Fibroblast of lung (primary cell): ENCODE data around the gene MPC1L. TPM values are rescaled to one million over a fixed set of nuclear protein-coding genes. Genes with fewer than 3 reads are reported as not detected.
A peak's percentile ranks its signal among the peaks of the same experiment; 100 is the strongest.

Experiments
- DNase-seq, 2 donors: peaks; one replicate each; pipeline versions ENCODE4 v3.0.0 to v3.0.0-alpha.2; 2010; ENCODE audit warnings: low read depth in 2 of 2
- H2AFZ ChIP-seq: 2 replicates; pipeline ENCODE4 v1.5.1; 2012; ENCODE audit warnings: low read length, control low read depth, inconsistent platforms
- H3K27ac ChIP-seq: 2 replicates; pipeline ENCODE4 v1.5.1; 2011; ENCODE audit warnings: low read length, control low read depth; ENCODE audit not compliant: insufficient read depth
- H3K27me3 ChIP-seq: 2 replicates; pipeline ENCODE4 v1.5.1; 2011; ENCODE audit warnings: mild to moderate bottlenecking, low read length; ENCODE audit not compliant: control insufficient read depth, insufficient read depth
- H3K36me3 ChIP-seq: 2 replicates; pipeline ENCODE4 v1.5.1; 2011; ENCODE audit warnings: low read length; ENCODE audit not compliant: control insufficient read depth, insufficient read depth
- H3K4me1 ChIP-seq: 2 replicates; pipeline ENCODE4 v1.5.1; 2011; ENCODE audit warnings: low read length; ENCODE audit not compliant: control insufficient read depth, insufficient read depth; ENCODE audit errors: extremely low read depth
- H3K4me2 ChIP-seq: 2 replicates; pipeline ENCODE4 v1.5.1; 2011; ENCODE audit warnings: low read length, control low read depth; ENCODE audit not compliant: insufficient read depth; ENCODE audit errors: extremely low read depth
- H3K4me3 ChIP-seq, 4 experiments: fragments of 200-600 bp in 1 of 4; sonication (generic) in 1 of 4; replicated peaks in 1 of 4; 2 replicates each; pipeline ENCODE4 v1.5.1; 2011 to 2016; ENCODE audit warnings: low read length in 4 of 4, low read depth in 3 of 4, mild to moderate bottlenecking in 3 of 4, control low read depth in 2 of 4, inconsistent platforms in 1 of 4, mixed read lengths in 1 of 4; ENCODE audit not compliant: insufficient read depth in 1 of 4; ENCODE audit errors: control extremely low read depth in 1 of 4
- H3K79me2 ChIP-seq: 2 replicates; pipeline ENCODE4 v1.5.1; 2012; ENCODE audit warnings: mild to moderate bottlenecking, low read length, inconsistent platforms; ENCODE audit not compliant: control insufficient read depth, insufficient read depth
- H3K9ac ChIP-seq: 2 replicates; pipeline ENCODE4 v1.5.1; 2011; ENCODE audit warnings: mild to moderate bottlenecking, low read length, control low read depth; ENCODE audit not compliant: insufficient read depth
- H3K9me3 ChIP-seq: 2 replicates; pipeline ENCODE4 v1.5.1; 2012; ENCODE audit warnings: low read depth, low read length; ENCODE audit not compliant: control insufficient read depth, insufficient read depth
- H4K20me1 ChIP-seq: 2 replicates; pipeline ENCODE4 v1.5.1; 2011; ENCODE audit warnings: low read length; ENCODE audit not compliant: control insufficient read depth, insufficient read depth; ENCODE audit errors: extremely low read depth
- EZH2 ChIP-seq: IDR thresholded peaks from 2 replicates; pipeline ENCODE4 v1.5.1; 2012; ENCODE audit warnings: low read length, control low read depth, mild to moderate bottlenecking; ENCODE audit errors: missing control alignments
- polyA plus RNA-seq, 2 donors: library from polyadenylated mRNA; depleted of rRNA in 1 of 2; stranded (reverse) in 1 of 2; unstranded in 1 of 2; fragments of >200 nt; gene quantifications; 2 replicates each; pipeline ENCODE4 v1.2.1, GENCODE V29; 2011 to 2012; ENCODE audit warnings: missing spikeins in 1 of 2
- total RNA-seq: library from RNA; depleted of rRNA; stranded (reverse); fragments of >200 nt; gene quantifications from 2 replicates; pipeline ENCODE4 v1.2.1, GENCODE V29; 2014
- TF ChIP-seq, protein P1 (sequence below), 2 donors: IDR thresholded peaks in 1 of 2; conservative IDR thresholded peaks in 1 of 2; 1 replicate in 1 of 2; 2 replicates in 1 of 2; pipeline ENCODE4 v1.5.1; 2011 to 2012; ENCODE audit warnings: low read length in 2 of 2, control low read depth in 1 of 2, inconsistent platforms in 1 of 2, low read depth in 1 of 2, mild to moderate bottlenecking in 1 of 2

MPC1L gene
- total and polyA plus RNA-seq, 2 donors (not counting 1 experiment from before 2014, with no cell fraction given) = not detected

DNA sequence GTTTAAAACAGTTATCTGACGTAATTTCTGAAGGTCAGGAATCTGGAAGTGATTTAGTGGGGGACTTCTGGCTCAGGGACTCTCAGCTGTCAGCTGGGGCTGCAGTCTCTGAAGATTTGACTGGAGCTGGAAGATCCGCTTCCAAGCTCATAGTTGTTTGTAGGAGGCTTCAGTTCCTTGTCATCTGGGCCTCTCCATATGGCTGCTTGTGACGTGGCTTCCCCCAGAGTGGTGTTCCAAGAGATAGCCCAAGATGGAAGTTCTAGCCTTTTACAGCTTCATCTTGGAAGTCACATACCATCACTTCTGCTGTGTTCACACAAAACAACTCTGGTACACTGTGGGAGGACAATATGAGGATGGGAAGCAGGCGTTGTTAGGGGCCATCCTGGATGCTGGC lies 2.1 kb downstream of the MPC1L start:
- Histone ChIP-seq H3K4me2 (no peak overlapping the region), H3K9ac (no peak overlapping the region), H3K9me3 (no peaks in the 10 kb centered on the region), H2AFZ (no peak overlapping the region), H3K27me3 (no peaks in the 10 kb centered on the region), H3K4me3 (no peak overlapping the region), H3K36me3 (no peaks in the 10 kb centered on the region), H4K20me1 (no peaks in the 10 kb centered on the region), H3K79me2 (no peaks in the 10 kb centered on the region), H3K4me1 (no peaks in the 10 kb centered on the region), H3K27ac (no peak overlapping the region)
- TF ChIP-seq EZH2 = no peak
- TF ChIP-seq, protein P1, sequence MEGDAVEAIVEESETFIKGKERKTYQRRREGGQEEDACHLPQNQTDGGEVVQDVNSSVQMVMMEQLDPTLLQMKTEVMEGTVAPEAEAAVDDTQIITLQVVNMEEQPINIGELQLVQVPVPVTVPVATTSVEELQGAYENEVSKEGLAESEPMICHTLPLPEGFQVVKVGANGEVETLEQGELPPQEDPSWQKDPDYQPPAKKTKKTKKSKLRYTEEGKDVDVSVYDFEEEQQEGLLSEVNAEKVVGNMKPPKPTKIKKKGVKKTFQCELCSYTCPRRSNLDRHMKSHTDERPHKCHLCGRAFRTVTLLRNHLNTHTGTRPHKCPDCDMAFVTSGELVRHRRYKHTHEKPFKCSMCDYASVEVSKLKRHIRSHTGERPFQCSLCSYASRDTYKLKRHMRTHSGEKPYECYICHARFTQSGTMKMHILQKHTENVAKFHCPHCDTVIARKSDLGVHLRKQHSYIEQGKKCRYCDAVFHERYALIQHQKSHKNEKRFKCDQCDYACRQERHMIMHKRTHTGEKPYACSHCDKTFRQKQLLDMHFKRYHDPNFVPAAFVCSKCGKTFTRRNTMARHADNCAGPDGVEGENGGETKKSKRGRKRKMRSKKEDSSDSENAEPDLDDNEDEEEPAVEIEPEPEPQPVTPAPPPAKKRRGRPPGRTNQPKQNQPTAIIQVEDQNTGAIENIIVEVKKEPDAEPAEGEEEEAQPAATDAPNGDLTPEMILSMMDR (conservative IDR thresholded peaks at IDR 0.05 in 1 of 2, IDR thresholded peaks at IDR 0.05 in 1 of 2; ENCODE audit: low read depth in 1 of 2, low read length in 2 of 2) = no peak
- DNase-seq = no peak

DNA sequence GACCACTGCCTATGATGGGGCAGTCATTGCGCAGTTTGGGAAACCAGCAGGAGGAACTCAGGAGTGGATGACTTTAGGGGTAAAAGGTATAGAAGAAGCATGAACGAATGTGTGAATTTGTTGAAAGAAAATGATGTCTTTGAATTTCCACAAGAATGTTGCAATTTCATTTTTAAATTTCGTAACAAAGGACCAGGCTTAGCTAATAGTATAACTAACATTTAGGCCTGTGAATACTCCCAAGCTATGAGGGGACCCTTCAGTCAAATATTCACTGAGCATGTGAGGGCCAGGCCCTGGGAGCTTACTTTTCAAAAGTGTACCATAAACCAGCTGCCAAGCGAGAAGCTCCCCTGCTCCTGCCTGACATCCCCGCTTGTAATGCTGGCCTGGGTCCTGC lies 5.3 kb downstream of the MPC1L start:
- no peak overlapping the region for H3K9ac ChIP-seq
- H3K79me2 ChIP-seq = no peaks in the 10 kb centered on the region
- no peaks in the 10 kb centered on the region for H3K4me1 ChIP-seq
- H3K4me2 ChIP-seq = no peak overlapping the region
- DNase-seq = peak in 1 of 2 donors; percentile 21
- no peaks in the 10 kb centered on the region for H3K27me3 ChIP-seq
- no peak overlapping the region for H3K27ac ChIP-seq
- no peaks in the 10 kb centered on the region for H3K9me3 ChIP-seq
- TF ChIP-seq, protein P1 (conservative IDR thresholded peaks at IDR 0.05 in 1 of 2, IDR thresholded peaks at IDR 0.05 in 1 of 2; ENCODE audit: low read depth in 1 of 2, low read length in 2 of 2) = no peak
- TF ChIP-seq EZH2 = no peak
- H3K36me3 ChIP-seq = peaks cover 2% of the 10 kb centered on the region
- no peak overlapping the region for H3K4me3 ChIP-seq
- H2AFZ ChIP-seq = no peak overlapping the region
- no peaks in the 10 kb centered on the region for H4K20me1 ChIP-seq

DNA sequence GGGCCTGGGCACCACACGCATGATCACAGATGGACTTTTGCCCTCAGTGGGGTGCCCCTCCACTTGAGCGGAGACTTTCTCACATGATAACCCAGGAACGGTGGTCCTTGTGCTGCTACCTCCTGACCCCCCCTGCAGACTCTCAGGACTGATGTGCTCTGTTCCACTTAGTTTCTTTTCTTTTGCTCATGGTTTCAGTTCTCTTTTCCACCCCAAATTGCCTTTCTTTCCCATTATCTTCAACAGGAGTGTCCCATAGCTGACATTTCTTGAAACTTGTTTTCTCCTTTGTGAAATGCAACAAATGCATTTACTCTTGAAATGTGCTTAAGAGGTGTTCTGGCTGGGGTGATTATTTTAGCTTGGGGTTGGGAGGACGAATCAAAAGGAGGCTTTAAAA lies 9.0 kb downstream of the MPC1L start:
- Histone ChIP-seq H3K36me3 (peaks cover 2% of the 10 kb centered on the region), H3K4me1 (no peaks in the 10 kb centered on the region), H3K9ac (no peak overlapping the region), H2AFZ (no peak overlapping the region), H3K79me2 (no peaks in the 10 kb centered on the region), H3K4me2 (no peak overlapping the region), H3K27me3 (no peaks in the 10 kb centered on the region), H3K9me3 (no peaks in the 10 kb centered on the region), H3K27ac (no peak overlapping the region), H4K20me1 (no peaks in the 10 kb centered on the region), H3K4me3 (no peak overlapping the region)
- DNase-seq = no peak
- TF ChIP-seq, protein P1 (conservative IDR thresholded peaks at IDR 0.05 in 1 of 2, IDR thresholded peaks at IDR 0.05 in 1 of 2; ENCODE audit: low read depth in 1 of 2, low read length in 2 of 2) = no peak
- TF ChIP-seq EZH2 = no peak
